Measurements from ENCODE around the gene PREP.
"Not testable (repeated sequence)": the region's sequence is repeated elsewhere in the genome, so short reads cannot be mapped to it uniquely, and the experiment has no call there.

The PREP gene

DNA sequence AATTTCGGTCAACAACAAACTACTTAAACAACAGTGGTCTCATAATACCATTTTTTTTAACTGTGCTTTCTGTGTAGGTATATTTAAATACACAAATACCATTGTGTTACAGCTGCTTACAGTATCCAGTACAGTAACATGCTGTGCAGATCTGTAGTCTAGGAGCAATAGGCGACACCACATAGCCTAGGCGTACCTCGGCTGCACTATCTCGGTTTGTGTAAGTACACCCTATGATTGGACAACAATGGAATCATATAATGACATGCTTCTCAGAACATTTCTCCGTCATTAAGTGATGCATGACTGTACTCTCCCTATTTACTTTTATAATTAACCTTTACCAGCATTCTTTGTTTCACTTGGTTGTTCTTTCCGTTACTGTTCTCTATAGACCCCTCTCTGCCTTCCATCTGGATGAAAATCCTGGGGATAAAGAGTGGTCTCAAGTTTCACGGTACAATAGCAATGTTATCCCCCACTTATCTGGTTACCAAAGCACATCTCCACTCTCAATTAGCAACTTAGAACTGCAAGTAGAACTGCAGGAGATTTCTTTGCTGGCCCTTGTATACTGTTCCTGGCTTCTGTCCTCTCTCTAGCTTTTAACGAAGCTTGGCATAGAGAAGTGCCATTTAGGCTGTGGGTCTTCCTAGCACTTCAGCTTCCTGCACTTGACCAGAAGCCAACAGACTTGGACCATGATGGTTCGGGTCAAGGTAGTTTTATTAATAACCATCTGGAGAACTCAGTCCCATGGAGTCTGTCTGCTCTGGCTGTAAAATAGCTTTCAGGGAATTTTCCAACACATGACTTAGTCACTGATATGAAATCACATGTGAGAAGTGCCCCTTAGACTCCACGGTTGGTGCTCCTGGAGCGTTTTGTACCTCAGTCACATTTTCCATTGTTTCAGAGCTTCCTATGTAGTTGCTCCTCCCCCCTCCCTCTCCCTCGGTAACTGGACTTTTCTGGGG lies 142.7 kb downstream of the PREP start:
- no peak for DNase-seq

DNA sequence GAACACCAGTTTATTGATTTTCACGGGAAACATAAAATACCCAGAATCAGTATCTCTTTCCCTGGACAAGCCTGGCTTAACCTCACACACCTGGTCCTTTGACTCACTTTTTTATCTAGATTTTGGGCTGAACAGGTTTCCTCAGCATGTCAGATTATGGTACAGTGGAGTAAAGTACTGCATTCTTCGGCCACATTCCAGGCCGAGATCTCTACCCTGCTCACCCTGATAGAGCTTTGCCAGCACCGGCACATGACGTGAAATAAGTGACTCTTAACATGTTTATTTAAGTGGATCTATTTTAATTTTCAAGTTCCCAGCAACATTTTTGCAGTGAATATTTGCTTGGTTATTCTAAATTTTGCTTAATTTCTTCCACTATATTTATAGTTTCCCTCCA lies 144.1 kb downstream of the PREP start:
- no peak for DNase-seq

DNA sequence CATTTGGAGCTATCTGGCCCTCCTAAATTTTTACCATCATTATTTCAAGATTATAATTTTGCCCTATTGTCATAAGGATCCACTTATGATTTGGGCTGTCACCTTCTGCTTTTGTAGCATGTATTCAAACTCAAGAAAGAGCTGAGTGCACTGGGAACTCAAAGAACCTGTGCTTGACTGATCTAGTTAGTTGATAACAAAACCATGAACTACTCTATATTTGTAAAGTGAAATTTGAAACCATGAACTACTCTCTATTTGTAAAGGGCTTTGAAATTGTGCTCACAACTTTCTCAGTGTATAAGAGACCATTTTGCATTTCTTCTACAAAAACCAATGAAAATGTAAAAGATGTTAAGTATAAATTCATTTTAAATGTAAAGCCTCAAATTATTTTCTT lies 145.5 kb downstream of the PREP start:
- no peak for DNase-seq

DNA sequence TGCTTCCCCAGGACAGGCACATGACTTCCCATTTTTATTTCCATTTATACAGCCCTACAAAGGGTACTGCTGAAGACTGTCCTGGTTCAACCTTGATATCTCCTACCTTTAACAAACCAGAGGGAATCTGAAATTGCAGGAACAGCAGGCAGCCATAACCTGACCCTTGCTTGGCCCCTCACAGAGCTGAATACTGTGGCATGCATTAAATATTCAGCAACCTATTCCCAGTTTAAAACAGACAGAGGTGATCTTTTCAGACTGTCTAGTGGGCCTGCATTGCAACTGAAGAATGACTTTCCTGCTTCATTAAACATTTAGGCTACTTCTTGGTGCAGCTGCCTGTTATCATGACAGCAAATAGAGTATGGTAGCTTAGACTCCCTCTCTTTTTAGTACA lies 146.3 kb downstream of the PREP start:
- peak; percentile 38 for DNase-seq

DNA sequence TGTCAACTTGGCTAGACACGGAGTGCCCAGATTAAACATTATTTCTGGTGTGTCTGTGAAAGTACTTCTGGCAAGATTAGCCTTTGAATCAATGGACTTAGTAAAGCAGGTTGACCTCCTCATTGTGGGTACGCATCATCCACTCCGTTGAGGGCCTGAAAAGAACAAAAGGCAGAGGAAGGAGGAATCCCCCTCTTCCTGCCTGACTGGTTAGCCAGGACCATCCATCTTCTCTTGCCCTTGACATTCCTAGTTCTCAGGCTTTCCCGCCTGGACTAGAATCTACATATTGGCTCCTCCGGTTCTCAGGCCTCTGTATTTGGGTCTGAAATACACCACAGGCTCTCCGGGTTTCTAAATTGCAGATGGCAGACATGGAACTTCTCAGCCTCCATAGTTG lies 149.1 kb downstream of the PREP start:
- DNase-seq, result no peak

DNA sequence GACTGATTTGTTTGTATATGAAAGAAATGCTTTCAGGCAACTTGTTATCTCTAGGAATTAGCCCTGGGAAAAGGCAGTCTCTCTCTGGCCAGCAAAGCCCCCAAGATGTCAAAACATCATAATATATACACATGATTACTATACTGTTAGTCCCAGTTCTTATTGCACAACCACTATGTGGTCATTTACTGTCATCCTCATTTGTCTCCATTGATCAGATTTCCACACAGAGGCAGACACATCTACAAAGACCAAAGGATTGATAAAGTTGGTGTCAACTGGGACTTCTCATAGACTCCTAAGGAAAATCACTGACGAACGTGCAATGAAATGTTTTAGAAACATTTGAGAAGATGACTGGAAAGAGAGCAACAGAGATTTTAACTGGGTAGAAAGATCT lies 151.2 kb downstream of the PREP start:
- DNase-seq, result no peak

DNA sequence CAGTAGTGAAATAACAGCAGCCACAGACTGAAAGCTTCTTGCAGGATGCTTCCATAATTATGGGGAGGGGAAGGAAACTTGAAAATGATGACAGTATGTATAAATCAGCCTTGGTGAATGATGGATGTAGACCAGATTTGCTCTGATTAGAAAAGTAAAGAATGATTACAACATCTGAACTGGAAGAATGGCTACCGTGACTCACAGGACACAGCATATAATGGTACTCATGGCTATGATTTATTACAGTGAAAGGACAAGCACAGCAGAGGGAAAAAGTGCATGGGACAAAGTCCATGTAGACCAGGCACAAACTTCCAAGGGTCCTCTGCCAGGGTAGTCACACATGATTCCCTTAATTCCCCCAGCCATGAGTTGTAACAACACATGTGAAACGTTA lies 152.3 kb downstream of the PREP start:
- DNase-seq, result no peak

DNA sequence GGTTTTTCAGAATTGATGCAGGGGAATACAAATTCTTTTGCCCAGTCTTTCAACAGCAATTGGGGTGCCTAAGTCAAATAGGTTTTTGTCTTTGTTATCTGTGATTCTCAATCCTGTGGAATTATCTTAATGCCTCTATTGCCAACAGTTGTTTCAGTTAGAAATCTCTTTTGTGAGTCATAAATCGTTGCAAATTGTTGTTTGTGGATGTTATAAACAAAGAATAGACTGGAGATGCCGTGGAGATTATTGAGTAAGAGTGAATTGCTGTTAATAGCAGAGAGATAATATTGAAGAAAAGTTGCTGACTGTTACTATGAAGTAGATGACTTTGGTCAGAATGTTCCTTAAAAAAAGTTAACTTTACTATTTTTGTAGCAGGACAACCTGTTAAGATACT lies 159.4 kb downstream of the PREP start:
- no peak for DNase-seq

DNA sequence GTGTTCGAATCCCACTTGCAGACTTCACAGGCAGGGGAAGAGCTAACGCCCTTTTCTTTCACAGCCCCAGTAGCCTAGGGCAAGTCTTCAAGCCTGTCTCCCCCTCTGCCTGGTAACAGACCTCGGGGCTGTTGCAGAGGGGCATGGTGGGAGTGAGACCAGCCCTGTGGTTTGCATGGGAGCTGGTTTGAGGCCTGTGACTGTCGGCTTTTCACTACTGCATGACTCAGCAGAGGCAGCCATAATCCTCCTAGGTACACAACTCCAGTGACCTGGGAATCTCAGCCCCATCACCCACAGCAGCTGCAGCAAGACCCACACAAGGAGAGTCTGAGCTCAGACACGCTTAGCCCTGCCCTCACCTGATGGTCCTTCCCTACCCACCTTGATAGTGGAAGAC lies 167.7 kb downstream of the PREP start:
- no peak for DNase-seq

DNA sequence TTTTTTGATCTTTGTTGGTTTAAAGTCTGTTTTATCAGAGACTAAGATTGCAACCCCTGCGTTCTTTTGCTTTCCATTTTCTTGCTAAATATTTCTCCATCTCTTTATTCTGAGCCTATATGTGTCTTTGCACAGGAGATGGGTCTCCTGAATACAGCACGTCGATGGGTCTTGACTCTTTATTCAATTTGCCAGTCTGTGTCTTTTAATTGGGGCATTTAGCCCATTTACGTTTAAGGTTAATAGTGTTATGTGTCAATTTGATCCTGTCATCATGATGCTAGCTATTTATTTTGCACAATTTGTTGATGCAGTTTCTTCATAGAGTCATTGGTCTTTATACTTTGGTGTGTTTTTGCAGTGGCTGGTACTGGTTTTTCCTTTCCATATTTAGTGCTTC lies 171.1 kb downstream of the PREP start:
- not testable (repeated sequence) for DNase-seq

All from retina (tissue), 1 donor.